Activated T-cell treated with anti-CD3 and anti-CD28 coated beads, Interleukin-2, amount 50 U/mL, for 72 hours (primary cell): Measurements from ENCODE around the gene DUXA. TPM values are rescaled to one million over a fixed set of nuclear protein-coding genes. Genes with fewer than 3 reads are reported as not detected.
"Not testable (repeated sequence)": the region's sequence is repeated elsewhere in the genome, so short reads cannot be mapped to it uniquely, and the experiment has no call there.

ENCODE experiments used
- ATAC-seq, 2 donors: fragments of 150-1000 bp; cut with Tn5 transposase; replicated peaks in 1 of 2; 2 replicates each; pipeline ENCODE4 v1.10.0; 2021; ENCODE audit warnings: moderate library complexity in 2 of 2, mild to moderate bottlenecking in 1 of 2
- DNase-seq, 2 donors: peaks; one replicate each; pipeline ENCODE4 v3.0.0; 2021 to 2022; ENCODE audit warnings: mixed read lengths in 1 of 2
- H3K27ac Mint-ChIP-seq: one replicate; pipeline ENCODE4 v1.8.0; 2022; ENCODE audit warnings: mild to moderate bottlenecking, moderate library complexity, mixed read lengths
- H3K27me3 Mint-ChIP-seq: one replicate; pipeline ENCODE4 v1.8.0; 2022; ENCODE audit warnings: low read depth, mixed read lengths
- H3K36me3 Mint-ChIP-seq, 2 donors: one replicate each; pipeline ENCODE4 v1.8.0; 2022; ENCODE audit warnings: mixed read lengths in 2 of 2, mild to moderate bottlenecking in 1 of 2; ENCODE audit not compliant: insufficient read depth in 2 of 2
- H3K4me1 Mint-ChIP-seq: one replicate; pipeline ENCODE4 v1.8.0; 2022; ENCODE audit warnings: low read depth, mixed read lengths
- H3K4me3 Mint-ChIP-seq, 2 donors: one replicate each; pipeline ENCODE4 v1.8.0; 2022; ENCODE audit warnings: mild to moderate bottlenecking in 2 of 2, mixed read lengths in 2 of 2, moderate library complexity in 2 of 2
- H3K9me3 Mint-ChIP-seq, 2 donors: one replicate each; pipeline ENCODE4 v1.8.0; 2022; ENCODE audit warnings: mixed read lengths in 2 of 2
- total RNA-seq, 2 donors: library from RNA; stranded (reverse); gene quantifications; one replicate each; pipeline ENCODE4 v1.2.3, GENCODE V29; 2022

DUXA gene
- total RNA-seq, result not detected

DNA sequence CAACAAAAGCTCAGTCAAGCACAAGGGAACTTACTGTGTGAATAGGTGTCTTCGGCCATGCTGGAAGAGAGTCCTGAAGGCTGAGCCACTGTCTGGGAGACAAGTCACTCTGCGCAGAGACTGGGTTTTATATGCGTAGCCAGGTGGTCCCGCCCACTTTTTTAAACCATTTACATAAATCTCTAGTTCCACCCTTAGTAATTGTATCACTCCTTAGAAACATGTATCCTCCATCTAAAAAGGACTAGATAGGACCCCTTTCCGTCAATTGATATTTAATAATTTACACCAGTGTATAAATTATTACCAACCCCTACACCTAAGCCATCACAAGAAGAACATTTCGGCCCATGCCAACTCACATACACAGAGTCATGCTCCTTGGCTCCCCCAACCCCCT, at the start of gene DUXA:
Gene DUXA, minus strand, starts transcription at position 101 of the 400 bp plus-strand sequence. Its CDS starts 42 bp downstream, at position 59.
- DNase-seq (no peak), ATAC-seq (no peak)
- peaks cover 7% of the 10 kb centered on the region for H3K27me3 Mint-ChIP-seq
- H3K27ac Mint-ChIP-seq, result no peak within 1 kb of the TSS
- peaks cover 5% of the 10 kb centered on the region for H3K4me1 Mint-ChIP-seq
- H3K4me3 Mint-ChIP-seq, result no peak within 1 kb of the TSS
- H3K9me3 Mint-ChIP-seq, result peaks cover 13 to 15% of the 10 kb centered on the region in 2 donors
- peaks cover 16 to 19% of the 10 kb centered on the region in 2 donors for H3K36me3 Mint-ChIP-seq

DNA sequence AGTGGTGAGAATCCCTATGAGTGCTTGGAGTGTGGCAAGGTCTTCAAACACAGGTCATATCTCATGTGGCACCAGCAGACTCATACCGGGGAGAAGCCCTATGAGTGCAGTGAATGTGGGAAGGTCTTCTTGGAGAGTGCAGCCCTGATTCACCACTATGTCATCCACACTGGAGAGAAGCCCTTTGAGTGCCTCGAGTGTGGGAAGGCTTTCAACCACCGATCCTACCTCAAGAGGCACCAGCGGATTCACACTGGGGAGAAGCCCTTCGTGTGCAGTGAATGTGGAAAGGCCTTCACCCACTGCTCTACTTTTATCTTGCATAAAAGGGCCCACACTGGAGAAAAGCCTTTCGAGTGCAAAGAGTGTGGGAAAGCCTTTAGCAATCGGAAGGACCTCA, 44.8 kb upstream of the DUXA start:
- H3K27ac Mint-ChIP-seq, result no peak overlapping the region
- H3K36me3 Mint-ChIP-seq, result peaks cover 41 to 72% of the 10 kb centered on the region in 2 donors
- no peaks in the 10 kb centered on the region for H3K4me1 Mint-ChIP-seq
- H3K27me3 Mint-ChIP-seq, result no peaks in the 10 kb centered on the region
- no peak overlapping the region for H3K4me3 Mint-ChIP-seq
- H3K9me3 Mint-ChIP-seq, result peaks cover 10 to 14% of the 10 kb centered on the region in 2 donors
- no peak for DNase-seq
- no peak for ATAC-seq

- Mint-ChIP-seq H3K4me1 (no peaks in the 10 kb centered on the region), H3K27ac (no peak overlapping the region), H3K9me3 (peaks cover 11 to 12% of the 10 kb centered on the region in 2 donors), H3K4me3 (no peak overlapping the region), H3K36me3 (peaks cover 42 to 70% of the 10 kb centered on the region in 2 donors), H3K27me3 (no peaks in the 10 kb centered on the region)
- DNase-seq, result no peak
- no peak for ATAC-seq
Observed at GRCh38 chr19:57210381-57210780, 43.1 kb upstream of the DUXA start.

DNA sequence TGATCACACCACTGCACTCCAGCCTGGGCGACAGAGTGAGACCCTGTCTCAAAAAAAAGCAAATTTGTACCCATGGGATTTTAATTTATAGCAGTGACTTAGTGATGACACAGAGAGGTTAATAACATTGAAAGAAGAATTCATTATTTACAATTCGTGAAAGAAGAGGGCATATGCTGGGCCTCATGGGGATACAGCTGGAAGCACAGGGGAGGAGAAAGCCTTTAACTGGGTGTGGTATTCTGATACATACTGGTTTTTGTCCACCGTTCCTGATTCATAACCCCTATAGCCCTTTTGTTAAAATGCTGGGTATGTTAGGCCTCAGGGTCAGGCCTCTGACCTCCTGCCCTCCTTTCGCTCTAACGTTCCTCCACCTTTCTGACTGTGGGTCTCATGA, 34.9 kb upstream of the DUXA start:
- H3K4me3 Mint-ChIP-seq, result no peak overlapping the region
- ATAC-seq, result no peak

GRCh38 chr19:57197874-57198273, 30.6 kb upstream of the DUXA start:
- Mint-ChIP-seq H3K36me3 (peaks cover 47 to 74% of the 10 kb centered on the region in 2 donors), H3K9me3 (peaks cover 11 to 15% of the 10 kb centered on the region in 2 donors)

More for the DNA sequence above, 34.9 kb upstream of the DUXA start:
- Mint-ChIP-seq H3K27me3 (no peaks in the 10 kb centered on the region), H3K4me1 (peaks cover 10% of the 10 kb centered on the region), H3K36me3 (peaks cover 38 to 72% of the 10 kb centered on the region in 2 donors), H3K9me3 (peaks cover 8 to 10% of the 10 kb centered on the region in 2 donors), H3K27ac (no peak overlapping the region)
- no peak for DNase-seq

GRCh38 chr19:57192993-57193392, 25.7 kb upstream of the DUXA start:
- peak overlapping the region; percentile 88 to 89 for H3K4me3 Mint-ChIP-seq
- H3K36me3 Mint-ChIP-seq, result peaks cover 46 to 72% of the 10 kb centered on the region in 2 donors
- no peak for DNase-seq
- H3K9me3 Mint-ChIP-seq, result peaks cover 18 to 21% of the 10 kb centered on the region in 2 donors
- no peaks in the 10 kb centered on the region for H3K27me3 Mint-ChIP-seq
- H3K4me1 Mint-ChIP-seq, result peaks cover 35% of the 10 kb centered on the region
- peak; percentile 34 to 41 for ATAC-seq
- peak overlapping the region; percentile 77 for H3K27ac Mint-ChIP-seq

More at GRCh38 chr19:57197874-57198273, 30.6 kb upstream of the DUXA start:
- H3K4me1 Mint-ChIP-seq, result peaks cover 21% of the 10 kb centered on the region
- ATAC-seq, H3K27me3 Mint-ChIP-seq, DNase-seq, H3K4me3 Mint-ChIP-seq, H3K27ac Mint-ChIP-seq: not testable (repeated sequence)

GRCh38 chr19:57192077-57192420, 24.8 kb upstream of the DUXA start:
- Mint-ChIP-seq H3K4me1 (peaks cover 35% of the 10 kb centered on the region), H3K27ac (peak overlapping the region; percentile 77), H3K36me3 (peaks cover 48 to 70% of the 10 kb centered on the region in 2 donors), H3K4me3 (peak overlapping the region; percentile 88 to 89), H3K27me3 (no peaks in the 10 kb centered on the region), H3K9me3 (peaks cover 23 to 24% of the 10 kb centered on the region in 2 donors)
- DNase-seq, result no peak
- no peak for ATAC-seq

DNA sequence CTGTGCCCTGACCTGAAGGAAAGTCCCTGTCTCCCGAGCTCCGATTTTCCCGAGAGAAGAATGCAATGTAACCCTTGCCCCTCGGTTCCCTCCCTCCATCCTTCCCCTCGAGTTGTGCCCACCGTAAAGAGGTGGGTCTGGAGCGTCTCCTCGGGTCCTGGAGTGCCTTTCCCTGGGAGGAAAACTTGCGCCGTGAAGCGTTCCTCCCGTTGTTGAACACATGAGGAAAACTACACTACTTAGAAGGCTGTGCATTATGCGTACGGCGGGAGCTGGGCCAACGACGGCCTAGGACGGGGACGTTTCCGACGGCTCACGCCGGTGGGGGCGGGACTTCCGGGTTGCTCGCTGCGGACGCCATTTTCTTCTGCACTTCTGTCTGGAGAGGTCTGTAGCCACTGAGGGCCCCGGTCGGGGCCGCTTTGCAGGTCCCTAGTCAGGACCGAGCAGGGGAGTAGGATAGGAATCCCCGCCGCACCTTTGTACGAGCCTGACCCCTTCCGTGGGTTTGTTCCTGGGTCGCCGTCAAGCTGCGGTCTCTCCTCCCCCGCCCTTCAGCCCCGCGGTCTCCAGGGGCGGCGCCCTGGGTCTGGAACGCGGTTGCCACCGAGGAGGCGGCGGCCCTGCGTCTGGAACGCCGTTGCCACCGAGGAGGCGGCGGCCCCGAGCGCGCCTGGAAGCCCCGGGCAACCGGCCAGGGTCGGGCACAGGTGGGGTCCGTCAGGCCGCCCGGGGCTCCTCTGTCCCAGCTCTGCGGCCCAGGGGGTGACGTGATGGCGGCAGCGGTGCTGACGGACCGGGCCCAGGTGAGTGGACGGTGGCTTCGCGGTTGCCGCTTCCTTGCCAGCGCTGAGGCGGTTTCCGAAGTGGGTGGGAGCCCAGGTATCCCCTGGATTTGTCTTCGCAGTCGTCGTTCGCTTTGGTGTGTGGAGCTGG, 24.1 kb upstream of the DUXA start, which contains the start of gene ZNF264:
Gene ZNF264, plus strand, starts transcription at position 360 of the 936 bp plus-strand sequence. Its CDS starts 414 bp downstream, at position 774.
- Mint-ChIP-seq H3K27ac (peak within 1 kb of the TSS; percentile 89), H3K27me3 (no peaks in the 10 kb centered on the region), H3K4me1 (peaks cover 35% of the 10 kb centered on the region), H3K9me3 (peaks cover 20 to 22% of the 10 kb centered on the region in 2 donors), H3K36me3 (peaks cover 43 to 64% of the 10 kb centered on the region in 2 donors), H3K4me3 (peak within 1 kb of the TSS; percentile 88 to 89)
- ATAC-seq, result peak; percentile 98
- DNase-seq, result peak; percentile 93

GRCh38 chr19:57190301-57190700, 23.0 kb upstream of the DUXA start:
- peaks cover 35% of the 10 kb centered on the region for H3K4me1 Mint-ChIP-seq
- H3K4me3 Mint-ChIP-seq, result peak overlapping the region; percentile 88 to 89
- DNase-seq, result no peak
- peaks cover 41 to 64% of the 10 kb centered on the region in 2 donors for H3K36me3 Mint-ChIP-seq
- H3K27ac Mint-ChIP-seq, result no peak overlapping the region
- H3K9me3 Mint-ChIP-seq, result peaks cover 22 to 23% of the 10 kb centered on the region in 2 donors
- no peaks in the 10 kb centered on the region for H3K27me3 Mint-ChIP-seq
- ATAC-seq, result no peak

GRCh38 chr19:57171551-57172081, 4.3 kb upstream of the DUXA start:
- Mint-ChIP-seq H3K4me3 (peak overlapping the region; percentile 80 to 89), H3K36me3 (peaks cover 13 to 38% of the 10 kb centered on the region in 2 donors), H3K27ac (peak overlapping the region; percentile 88), H3K4me1 (peaks cover 5% of the 10 kb centered on the region), H3K9me3 (peaks cover 8 to 19% of the 10 kb centered on the region in 2 donors), H3K27me3 (peaks cover 12% of the 10 kb centered on the region)
- peak; percentile 71 to 78 for ATAC-seq
- DNase-seq, result peak; percentile 32 to 43

- Mint-ChIP-seq H3K36me3 (peaks cover 9% of the 10 kb centered on the region in 2 donors), H3K4me3 (no peak overlapping the region), H3K9me3 (peaks cover 10 to 11% of the 10 kb centered on the region in 2 donors), H3K27me3 (no peaks in the 10 kb centered on the region), H3K4me1 (no peaks in the 10 kb centered on the region), H3K27ac (no peak overlapping the region)
- ATAC-seq (no peak), DNase-seq (no peak)
Observed at GRCh38 chr19:57165846-57166245, 1.4 kb downstream of the DUXA start.

GRCh38 chr19:57161985-57162539, 5.2 kb downstream of the DUXA start:
- H3K4me1 Mint-ChIP-seq, result no peaks in the 10 kb centered on the region

DNA sequence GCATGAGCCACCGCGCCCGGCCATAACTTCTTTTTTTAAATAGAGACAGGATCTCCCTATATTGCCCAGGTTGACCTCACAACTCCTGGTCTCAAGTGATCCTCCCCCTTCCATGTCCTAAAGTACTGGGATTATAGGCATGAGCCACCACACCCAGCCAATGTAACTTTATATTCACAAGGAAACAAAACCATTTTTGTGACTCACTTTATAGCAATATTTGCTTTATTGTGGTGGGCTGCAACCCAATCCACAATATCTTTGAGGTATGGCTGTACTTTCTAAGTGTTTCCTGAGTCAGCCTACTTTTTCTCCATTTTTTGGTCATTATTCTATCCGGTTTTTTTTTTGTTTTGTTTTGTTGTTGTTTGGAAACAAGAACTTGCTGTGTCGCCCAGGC, 14.4 kb downstream of the DUXA start:
- peaks cover 17 to 20% of the 10 kb centered on the region in 2 donors for H3K9me3 Mint-ChIP-seq

More at GRCh38 chr19:57161985-57162539, 5.2 kb downstream of the DUXA start:
- ATAC-seq (no peak), DNase-seq (no peak)
- Mint-ChIP-seq H3K27me3 (no peaks in the 10 kb centered on the region), H3K36me3 (peaks cover 6 to 9% of the 10 kb centered on the region in 2 donors), H3K4me3 (no peak overlapping the region), H3K27ac (no peak overlapping the region), H3K9me3 (peaks cover 6 to 16% of the 10 kb centered on the region in 2 donors)

More for the DNA sequence above, 14.4 kb downstream of the DUXA start:
- DNase-seq (no peak), ATAC-seq (no peak)
- Mint-ChIP-seq H3K36me3 (peaks cover 4 to 7% of the 10 kb centered on the region in 2 donors), H3K4me3 (no peak overlapping the region), H3K4me1 (no peaks in the 10 kb centered on the region), H3K27me3 (no peaks in the 10 kb centered on the region), H3K27ac (no peak overlapping the region)
